GM12874 (cell line): ENCODE measurements around the gene CALU.

Experiments used
- CTCF ChIP-seq: IDR thresholded peaks from 2 replicates; pipeline ENCODE4 v1.5.1; 2011; ENCODE audit warnings: low read depth, mild to moderate bottlenecking, control low read depth, low read length, moderate library complexity; ENCODE audit not compliant: insufficient read depth

CALU gene

DNA sequence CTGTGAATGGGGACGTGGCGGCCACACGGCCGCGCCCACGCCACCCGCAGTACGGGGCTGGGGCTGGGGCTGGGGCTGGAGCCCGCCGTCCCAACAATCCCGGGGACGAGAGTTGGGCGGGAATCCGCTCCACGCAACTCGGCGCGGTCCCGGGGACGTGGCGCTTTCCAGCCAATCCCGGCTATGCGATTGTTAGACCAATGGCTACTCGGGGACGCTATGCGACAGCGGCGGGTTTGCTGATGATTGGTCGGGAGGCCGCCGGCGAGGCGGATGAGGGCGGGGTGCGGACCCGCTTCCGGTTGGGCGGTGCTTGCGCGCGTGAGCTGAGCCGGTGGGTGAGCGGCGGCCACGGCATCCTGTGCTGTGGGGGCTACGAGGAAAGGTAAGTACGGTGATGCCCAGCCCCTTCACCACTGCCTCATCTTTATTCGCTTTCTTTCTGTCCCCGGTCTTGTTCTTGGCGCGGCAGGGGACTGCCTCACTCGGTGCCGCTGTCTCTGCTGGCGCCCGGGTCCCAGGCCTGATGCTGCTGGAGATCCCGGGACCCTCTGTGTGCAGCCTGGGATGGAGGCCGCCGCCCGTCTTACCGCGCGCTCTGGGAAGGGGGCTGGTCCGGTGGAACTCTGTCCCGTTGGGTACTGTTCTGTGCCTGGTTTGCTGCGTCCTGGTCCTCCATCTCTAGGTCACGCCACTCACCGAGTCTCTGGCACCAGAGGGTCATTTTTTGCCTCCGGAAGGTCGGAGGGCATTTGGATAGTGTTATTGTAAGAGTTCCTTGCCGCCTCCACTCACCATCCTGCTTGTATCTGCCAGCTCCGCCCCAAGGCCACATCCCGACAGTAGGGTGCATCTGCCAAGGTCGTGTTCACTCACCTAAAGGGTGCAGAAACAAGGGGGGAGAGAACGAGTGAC is at the start of gene CALU:
CALU (plus strand) TSS at position 312 of the 915 bp plus-strand sequence. CDS start 9,225 bp downstream, outside the sequence.
- TF ChIP-seq CTCF, result no peak

GRCh38 chr7:128691227-128691626 is 47.9 kb upstream of the CALU start:
- no peak for TF ChIP-seq CTCF

GRCh38 chr7:128692623-128693270 is 46.4 kb upstream of the CALU start:
- no peak for TF ChIP-seq CTCF

DNA sequence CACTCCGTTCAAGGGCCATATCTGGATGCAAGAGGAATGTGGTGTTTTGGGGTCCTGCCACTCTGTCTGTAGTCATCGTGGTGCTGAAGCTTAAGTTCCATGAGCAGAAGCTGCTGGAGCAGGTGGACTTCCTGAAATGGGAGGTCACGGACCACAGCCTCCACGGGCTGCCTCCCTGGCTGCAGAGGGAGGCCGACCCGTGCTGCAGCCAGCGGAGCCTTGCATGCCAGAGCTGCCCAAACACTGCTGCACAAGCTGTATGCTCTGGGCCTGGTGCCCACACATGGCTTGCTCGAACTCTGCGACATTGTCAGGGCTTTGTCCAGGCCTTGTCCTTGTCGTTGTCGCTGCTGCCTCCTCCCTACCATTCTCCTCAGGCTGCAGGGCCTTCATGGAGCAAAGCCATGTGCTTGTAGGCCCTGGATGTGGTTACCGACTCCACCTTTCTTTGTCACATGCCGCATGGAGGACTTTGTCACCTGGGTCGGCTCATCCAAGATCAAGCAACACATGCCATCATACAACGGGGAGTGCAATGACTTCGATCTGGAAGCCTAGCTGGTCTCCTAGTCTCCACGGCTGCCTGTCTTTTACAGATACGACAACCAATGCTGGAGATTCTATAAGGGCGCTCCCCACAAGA is 45.7 kb upstream of the CALU start:
- TF ChIP-seq CTCF, result no peak

GRCh38 chr7:128694738-128695137 is 44.4 kb upstream of the CALU start:
- TF ChIP-seq CTCF, result no peak

DNA sequence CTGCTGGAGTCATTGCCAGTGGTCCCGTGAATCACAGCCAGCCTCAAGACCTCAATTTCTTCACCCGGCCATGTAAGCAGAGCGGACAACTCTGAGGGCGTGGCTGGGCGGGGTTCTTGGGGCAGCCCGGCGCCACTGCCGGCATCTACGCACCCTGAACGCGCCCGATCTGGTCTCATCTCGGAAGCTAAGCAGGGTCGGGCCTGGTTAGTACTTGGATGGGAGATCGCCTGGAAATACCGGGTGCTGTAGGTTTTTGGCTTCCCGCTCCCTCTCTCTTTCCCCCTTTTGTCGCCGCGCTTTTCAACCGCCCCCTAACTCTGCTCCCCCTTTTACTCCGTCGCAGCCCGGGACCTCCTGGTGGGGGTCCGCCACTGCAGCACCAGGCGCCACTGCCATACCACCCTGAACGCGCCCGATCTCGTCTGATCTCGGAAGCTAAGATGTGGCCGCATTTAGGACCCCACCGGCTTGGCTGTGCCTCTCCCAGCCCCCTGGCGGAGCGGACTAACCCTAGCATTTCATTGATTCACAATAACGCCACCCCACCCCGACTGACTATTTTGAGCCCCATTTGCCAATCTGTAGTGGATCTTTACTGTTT is 41.8 kb upstream of the CALU start:
- TF ChIP-seq CTCF, result peak; percentile 31; the same call in 1 of the 2 replicates
